ENCODE results near the gene E2F3. TPM values are rescaled to one million over a fixed set of nuclear protein-coding genes. Genes with fewer than 3 reads are reported as not detected.

The E2F3 gene
- total and polyA plus RNA-seq, 5 donors from 2014 or later, result 5.2 to 14.0 (median 8.4) TPM

- no peaks in the 10 kb centered on the region for H3K27me3 ChIP-seq (ENCODE audit: control insufficient read depth, insufficient read depth, low read length)
- H3K4me3 Mint-ChIP-seq, result no peak overlapping the region
- H3K27me3 Mint-ChIP-seq, result no peaks in the 10 kb centered on the region
- H3K4me1 Mint-ChIP-seq, result peaks cover 10 to 31% (median 14%) of the 10 kb centered on the region in 4 donors
- H3K9me3 ChIP-seq (ENCODE audit: control insufficient read depth in 2 of 2, low read length in 2 of 2), result no peaks in the 10 kb centered on the region
- H3K27ac ChIP-seq (ENCODE audit: insufficient read depth, low read length, poor library complexity, severe bottlenecking), result no peak overlapping the region
- no peak overlapping the region for H3K4me3 ChIP-seq (ENCODE audit: low read depth, low read length)
- ATAC-seq (ENCODE audit: low read depth in 2 of 2) (no peak), DNase-seq (no peak)
- H3K9me3 Mint-ChIP-seq, result peaks cover 0 to 9% (median 4%) of the 10 kb centered on the region in 7 donors
- H3K4me1 ChIP-seq (ENCODE audit: control insufficient read depth, insufficient read depth, low read length, poor library complexity, severe bottlenecking), result no peaks in the 10 kb centered on the region
- peaks cover 8% of the 10 kb centered on the region for H3K36me3 ChIP-seq (ENCODE audit: control insufficient read depth, insufficient read depth, low read length)
- H3K36me3 Mint-ChIP-seq, result peaks cover 50% of the 10 kb centered on the region
- no peak overlapping the region for H3K27ac Mint-ChIP-seq
Measured at GRCh38 chr6:20436719-20437118, 35.0 kb downstream of the E2F3 start.

GRCh38 chr6:20437639-20438038 is 36.0 kb downstream of the E2F3 start:
- Histone ChIP-seq H3K27me3 (ENCODE audit: control insufficient read depth, insufficient read depth, low read length) (no peaks in the 10 kb centered on the region), H3K4me1 (ENCODE audit: control insufficient read depth, insufficient read depth, low read length, poor library complexity, severe bottlenecking) (no peaks in the 10 kb centered on the region), H3K27ac (ENCODE audit: insufficient read depth, low read length, poor library complexity, severe bottlenecking) (no peak overlapping the region), H3K9me3 (ENCODE audit: control insufficient read depth in 2 of 2, low read length in 2 of 2) (no peaks in the 10 kb centered on the region), H3K4me3 (ENCODE audit: low read depth, low read length) (no peak overlapping the region), H3K36me3 (ENCODE audit: control insufficient read depth, insufficient read depth, low read length) (peaks cover 6% of the 10 kb centered on the region)
- Mint-ChIP-seq H3K4me1 (peaks cover 11 to 30% (median 17%) of the 10 kb centered on the region in 4 donors), H3K4me3 (no peak overlapping the region), H3K36me3 (peaks cover 40% of the 10 kb centered on the region), H3K27ac (no peak overlapping the region), H3K9me3 (peaks cover 0 to 7% (median 4%) of the 10 kb centered on the region in 7 donors), H3K27me3 (no peaks in the 10 kb centered on the region)
- no peak for ATAC-seq (ENCODE audit: low read depth in 2 of 2)
- no peak for DNase-seq

- no peaks in the 10 kb centered on the region for H3K4me1 ChIP-seq (ENCODE audit: control insufficient read depth, insufficient read depth, low read length, poor library complexity, severe bottlenecking)
- H3K36me3 Mint-ChIP-seq, result peaks cover 39% of the 10 kb centered on the region
Measured at GRCh38 chr6:20438462-20439070, 36.9 kb downstream of the E2F3 start.

GRCh38 chr6:20439558-20439957 is 37.9 kb downstream of the E2F3 start:
- peaks cover 3% of the 10 kb centered on the region for H3K36me3 ChIP-seq (ENCODE audit: control insufficient read depth, insufficient read depth, low read length)
- H3K27me3 Mint-ChIP-seq, result no peaks in the 10 kb centered on the region
- no peak overlapping the region for H3K27ac ChIP-seq (ENCODE audit: insufficient read depth, low read length, poor library complexity, severe bottlenecking)
- ATAC-seq (ENCODE audit: low read depth in 2 of 2), result no peak
- H3K9me3 ChIP-seq (ENCODE audit: control insufficient read depth in 2 of 2, low read length in 2 of 2), result no peaks in the 10 kb centered on the region
- no peak overlapping the region for H3K4me3 Mint-ChIP-seq
- H3K9me3 Mint-ChIP-seq, result peaks cover 0 to 7% (median 4%) of the 10 kb centered on the region in 7 donors
- H3K4me3 ChIP-seq (ENCODE audit: low read depth, low read length), result no peak overlapping the region
- H3K36me3 Mint-ChIP-seq, result peaks cover 43% of the 10 kb centered on the region
- H3K4me1 Mint-ChIP-seq, result peaks cover 14 to 24% (median 19%) of the 10 kb centered on the region in 4 donors
- no peak for DNase-seq
- H3K4me1 ChIP-seq (ENCODE audit: control insufficient read depth, insufficient read depth, low read length, poor library complexity, severe bottlenecking), result no peaks in the 10 kb centered on the region
- no peak overlapping the region for H3K27ac Mint-ChIP-seq
- H3K27me3 ChIP-seq (ENCODE audit: control insufficient read depth, insufficient read depth, low read length), result no peaks in the 10 kb centered on the region

More at GRCh38 chr6:20438462-20439070, 36.9 kb downstream of the E2F3 start:
- DNase-seq, result no peak
- no peaks in the 10 kb centered on the region for H3K9me3 ChIP-seq (ENCODE audit: control insufficient read depth in 2 of 2, low read length in 2 of 2)
- peaks cover 14 to 24% (median 19%) of the 10 kb centered on the region in 4 donors for H3K4me1 Mint-ChIP-seq
- ATAC-seq (ENCODE audit: low read depth in 2 of 2), result no peak
- no peak overlapping the region for H3K27ac ChIP-seq (ENCODE audit: insufficient read depth, low read length, poor library complexity, severe bottlenecking)
- H3K9me3 Mint-ChIP-seq, result peaks cover 0 to 7% (median 4%) of the 10 kb centered on the region in 7 donors
- H3K4me3 Mint-ChIP-seq, result no peak overlapping the region
- H3K4me3 ChIP-seq (ENCODE audit: low read depth, low read length), result no peak overlapping the region
- peaks cover 5% of the 10 kb centered on the region for H3K36me3 ChIP-seq (ENCODE audit: control insufficient read depth, insufficient read depth, low read length)
- peak overlapping the region in 1 of 3 donors; percentile 32 for H3K27ac Mint-ChIP-seq
- H3K27me3 Mint-ChIP-seq, result no peaks in the 10 kb centered on the region
- no peaks in the 10 kb centered on the region for H3K27me3 ChIP-seq (ENCODE audit: control insufficient read depth, insufficient read depth, low read length)

- H3K36me3 ChIP-seq (ENCODE audit: control insufficient read depth, insufficient read depth, low read length), result peaks cover 3% of the 10 kb centered on the region
- no peak overlapping the region for H3K4me3 ChIP-seq (ENCODE audit: low read depth, low read length)
- peak overlapping the region in 1 of 3 donors; percentile 21 for H3K27ac Mint-ChIP-seq
- H3K27ac ChIP-seq (ENCODE audit: insufficient read depth, low read length, poor library complexity, severe bottlenecking), result no peak overlapping the region
- no peaks in the 10 kb centered on the region for H3K27me3 Mint-ChIP-seq
- no peak for ATAC-seq (ENCODE audit: low read depth in 2 of 2)
- no peak for DNase-seq
- no peaks in the 10 kb centered on the region for H3K27me3 ChIP-seq (ENCODE audit: control insufficient read depth, insufficient read depth, low read length)
- no peaks in the 10 kb centered on the region for H3K9me3 ChIP-seq (ENCODE audit: control insufficient read depth in 2 of 2, low read length in 2 of 2)
- no peaks in the 10 kb centered on the region for H3K4me1 ChIP-seq (ENCODE audit: control insufficient read depth, insufficient read depth, low read length, poor library complexity, severe bottlenecking)
- peaks cover 14 to 29% (median 21%) of the 10 kb centered on the region in 4 donors for H3K4me1 Mint-ChIP-seq
- H3K9me3 Mint-ChIP-seq, result peaks cover 0 to 7% (median 4%) of the 10 kb centered on the region in 7 donors
- H3K36me3 Mint-ChIP-seq, result peaks cover 48% of the 10 kb centered on the region
- H3K4me3 Mint-ChIP-seq, result no peak overlapping the region
Measured at GRCh38 chr6:20440296-20440695, 38.6 kb downstream of the E2F3 start.

GRCh38 chr6:20441236-20441635 is 39.6 kb downstream of the E2F3 start:
- Histone ChIP-seq H3K27ac (ENCODE audit: insufficient read depth, low read length, poor library complexity, severe bottlenecking) (no peak overlapping the region), H3K36me3 (ENCODE audit: control insufficient read depth, insufficient read depth, low read length) (peaks cover 3% of the 10 kb centered on the region), H3K4me1 (ENCODE audit: control insufficient read depth, insufficient read depth, low read length, poor library complexity, severe bottlenecking) (no peaks in the 10 kb centered on the region), H3K4me3 (ENCODE audit: low read depth, low read length) (no peak overlapping the region), H3K9me3 (ENCODE audit: control insufficient read depth in 2 of 2, low read length in 2 of 2) (no peaks in the 10 kb centered on the region), H3K27me3 (ENCODE audit: control insufficient read depth, insufficient read depth, low read length) (no peaks in the 10 kb centered on the region)
- peaks cover 14 to 32% (median 22%) of the 10 kb centered on the region in 4 donors for H3K4me1 Mint-ChIP-seq
- DNase-seq, result no peak
- no peaks in the 10 kb centered on the region for H3K27me3 Mint-ChIP-seq
- peaks cover 0 to 7% (median 4%) of the 10 kb centered on the region in 7 donors for H3K9me3 Mint-ChIP-seq
- H3K4me3 Mint-ChIP-seq, result no peak overlapping the region
- no peak overlapping the region for H3K27ac Mint-ChIP-seq
- H3K36me3 Mint-ChIP-seq, result peaks cover 55% of the 10 kb centered on the region
- no peak for ATAC-seq (ENCODE audit: low read depth in 2 of 2)

GRCh38 chr6:20441921-20442320 is 40.2 kb downstream of the E2F3 start:
- Histone ChIP-seq H3K27me3 (ENCODE audit: control insufficient read depth, insufficient read depth, low read length) (no peaks in the 10 kb centered on the region), H3K27ac (ENCODE audit: insufficient read depth, low read length, poor library complexity, severe bottlenecking) (no peak overlapping the region), H3K36me3 (ENCODE audit: control insufficient read depth, insufficient read depth, low read length) (peaks cover 3% of the 10 kb centered on the region), H3K9me3 (ENCODE audit: control insufficient read depth in 2 of 2, low read length in 2 of 2) (no peaks in the 10 kb centered on the region), H3K4me3 (ENCODE audit: low read depth, low read length) (no peak overlapping the region), H3K4me1 (ENCODE audit: control insufficient read depth, insufficient read depth, low read length, poor library complexity, severe bottlenecking) (no peaks in the 10 kb centered on the region)
- H3K36me3 Mint-ChIP-seq, result peaks cover 53% of the 10 kb centered on the region
- peaks cover 0 to 4% (median 3%) of the 10 kb centered on the region in 7 donors for H3K9me3 Mint-ChIP-seq
- DNase-seq (no peak), ATAC-seq (ENCODE audit: low read depth in 2 of 2) (no peak)
- no peaks in the 10 kb centered on the region for H3K27me3 Mint-ChIP-seq
- peaks cover 14 to 36% (median 24%) of the 10 kb centered on the region in 4 donors for H3K4me1 Mint-ChIP-seq
- no peak overlapping the region for H3K4me3 Mint-ChIP-seq
- H3K27ac Mint-ChIP-seq, result no peak overlapping the region

- no peak overlapping the region for H3K4me3 Mint-ChIP-seq
- H3K4me1 Mint-ChIP-seq, result peaks cover 30 to 59% (median 41%) of the 10 kb centered on the region in 4 donors
- no peak overlapping the region for H3K4me3 ChIP-seq (ENCODE audit: low read depth, low read length)
- peak in 1 of 2 donors; percentile 24 for ATAC-seq (ENCODE audit: low read depth in 2 of 2)
- peaks cover 0 to 3% (median 1%) of the 10 kb centered on the region in 7 donors for H3K9me3 Mint-ChIP-seq
- no peak for DNase-seq
- no peaks in the 10 kb centered on the region for H3K9me3 ChIP-seq (ENCODE audit: control insufficient read depth in 2 of 2, low read length in 2 of 2)
- no peak overlapping the region for H3K27ac ChIP-seq (ENCODE audit: insufficient read depth, low read length, poor library complexity, severe bottlenecking)
- H3K27me3 ChIP-seq (ENCODE audit: control insufficient read depth, insufficient read depth, low read length), result no peaks in the 10 kb centered on the region
- peak overlapping the region; percentile 58 to 63 (median 58) for H3K27ac Mint-ChIP-seq
- peaks cover 39% of the 10 kb centered on the region for H3K36me3 Mint-ChIP-seq
- no peaks in the 10 kb centered on the region for H3K36me3 ChIP-seq (ENCODE audit: control insufficient read depth, insufficient read depth, low read length)
- no peaks in the 10 kb centered on the region for H3K27me3 Mint-ChIP-seq
- no peaks in the 10 kb centered on the region for H3K4me1 ChIP-seq (ENCODE audit: control insufficient read depth, insufficient read depth, low read length, poor library complexity, severe bottlenecking)
Measured at GRCh38 chr6:20444786-20445271, 43.1 kb downstream of the E2F3 start.
